ENCODE measurements around the gene WDR18. TPM values are rescaled to one million over a fixed set of nuclear protein-coding genes. Genes with fewer than 3 reads are reported as not detected.

The WDR18 gene
- total RNA-seq, 4 donors from 2014 or later = 13.6 to 34.9 (median 17.3) TPM

DNA sequence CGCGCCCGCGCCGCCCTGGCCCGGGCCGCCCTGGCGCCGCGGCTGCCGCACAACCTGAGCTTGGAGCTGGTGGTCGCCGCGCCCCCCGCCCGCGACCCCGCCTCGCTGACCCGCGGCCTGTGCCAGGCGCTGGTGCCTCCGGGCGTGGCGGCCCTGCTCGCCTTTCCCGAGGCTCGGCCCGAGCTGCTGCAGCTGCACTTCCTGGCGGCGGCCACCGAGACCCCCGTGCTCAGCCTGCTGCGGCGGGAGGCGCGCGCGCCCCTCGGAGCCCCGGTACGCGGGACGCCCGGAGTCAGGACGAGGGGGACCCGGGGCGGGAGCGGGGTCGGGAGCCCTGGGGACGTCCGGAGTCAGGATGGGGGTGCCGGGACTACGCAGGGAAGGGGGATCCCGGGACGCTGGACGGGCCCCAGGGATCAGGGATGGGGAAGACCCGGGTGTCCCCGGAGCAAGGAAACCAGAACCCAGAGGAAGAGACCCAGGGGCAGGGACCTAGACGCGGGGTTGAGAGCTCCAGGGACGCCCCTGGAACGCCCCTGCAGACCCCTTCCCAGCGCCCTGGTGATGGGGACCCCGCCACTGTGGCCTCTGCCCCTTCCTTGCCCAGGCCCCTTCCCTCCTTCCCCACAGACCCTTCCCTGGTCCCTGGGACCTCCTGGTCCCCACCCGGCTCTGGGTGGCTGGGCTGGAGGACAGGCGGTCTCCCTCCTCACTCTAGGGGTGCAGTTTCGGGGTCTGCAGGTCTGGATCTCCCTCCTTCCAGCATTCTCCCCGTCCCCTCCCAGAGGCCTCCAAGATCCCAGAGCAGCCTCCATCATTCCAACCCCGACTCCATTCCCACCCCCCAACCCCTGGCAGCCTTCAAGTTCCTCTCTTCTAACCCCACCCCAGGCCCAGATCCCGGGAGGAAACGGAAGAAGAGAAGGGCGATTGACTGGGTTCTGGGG lies 16.7 kb downstream of the WDR18 start:
- Histone ChIP-seq H3K9me3 (no peaks in the 10 kb centered on the region), H3K4me3 (no peak overlapping the region), H3K4me1 (peaks cover 0 to 7% of the 10 kb centered on the region in 2 donors), H3K36me3 (no peaks in the 10 kb centered on the region), H3K27me3 (peaks cover 38 to 45% of the 10 kb centered on the region in 2 donors), H3K27ac (no peak overlapping the region)
- TF ChIP-seq POLR2A (IDR thresholded peaks at IDR 0.05) = no peak
- TF ChIP-seq, protein P1, sequence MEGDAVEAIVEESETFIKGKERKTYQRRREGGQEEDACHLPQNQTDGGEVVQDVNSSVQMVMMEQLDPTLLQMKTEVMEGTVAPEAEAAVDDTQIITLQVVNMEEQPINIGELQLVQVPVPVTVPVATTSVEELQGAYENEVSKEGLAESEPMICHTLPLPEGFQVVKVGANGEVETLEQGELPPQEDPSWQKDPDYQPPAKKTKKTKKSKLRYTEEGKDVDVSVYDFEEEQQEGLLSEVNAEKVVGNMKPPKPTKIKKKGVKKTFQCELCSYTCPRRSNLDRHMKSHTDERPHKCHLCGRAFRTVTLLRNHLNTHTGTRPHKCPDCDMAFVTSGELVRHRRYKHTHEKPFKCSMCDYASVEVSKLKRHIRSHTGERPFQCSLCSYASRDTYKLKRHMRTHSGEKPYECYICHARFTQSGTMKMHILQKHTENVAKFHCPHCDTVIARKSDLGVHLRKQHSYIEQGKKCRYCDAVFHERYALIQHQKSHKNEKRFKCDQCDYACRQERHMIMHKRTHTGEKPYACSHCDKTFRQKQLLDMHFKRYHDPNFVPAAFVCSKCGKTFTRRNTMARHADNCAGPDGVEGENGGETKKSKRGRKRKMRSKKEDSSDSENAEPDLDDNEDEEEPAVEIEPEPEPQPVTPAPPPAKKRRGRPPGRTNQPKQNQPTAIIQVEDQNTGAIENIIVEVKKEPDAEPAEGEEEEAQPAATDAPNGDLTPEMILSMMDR (IDR thresholded peaks at IDR 0.05) = no peak
- intact Hi-C loops (cut with DNase I; ENCODE audit: low total_unique reads) = no loop called here
- DNase-seq = no peak

DNA sequence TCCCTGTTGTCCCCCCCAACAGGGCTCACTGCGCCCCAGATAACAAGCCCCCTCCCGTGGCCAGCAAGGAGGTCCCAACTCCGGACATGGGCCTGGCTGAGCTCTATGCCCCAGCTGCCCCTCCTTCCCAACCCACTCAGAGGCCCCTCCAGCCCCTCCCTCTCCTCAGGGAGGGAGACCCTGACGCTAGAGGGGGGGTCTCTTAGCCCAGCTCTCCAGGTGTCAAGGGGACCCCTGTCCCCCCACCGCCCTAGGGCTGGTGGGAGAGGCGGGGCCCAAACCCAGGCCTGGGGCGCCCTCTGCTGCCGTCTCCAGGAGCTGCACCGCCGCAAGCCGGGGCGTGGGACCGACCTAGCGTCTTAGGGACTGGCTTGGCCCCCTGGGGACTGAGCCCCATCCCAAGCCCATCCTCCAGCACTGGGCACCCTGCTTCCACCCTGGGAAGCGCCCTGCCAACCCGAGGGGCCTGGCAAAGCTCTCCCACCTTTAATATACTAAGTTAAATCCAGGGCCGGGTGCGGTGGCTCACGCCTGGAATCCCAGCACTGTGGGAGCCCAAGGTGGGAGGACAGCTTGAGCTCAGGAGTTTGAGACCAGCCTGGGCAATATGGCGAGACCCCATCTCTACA lies 17.5 kb downstream of the WDR18 start:
- H3K9me3 ChIP-seq = no peaks in the 10 kb centered on the region
- H3K4me3 ChIP-seq = no peak overlapping the region
- H3K27ac ChIP-seq = no peak overlapping the region
- no peaks in the 10 kb centered on the region for H3K36me3 ChIP-seq
- TF ChIP-seq POLR2A (IDR thresholded peaks at IDR 0.05) = no peak
- TF ChIP-seq, protein P1 (IDR thresholded peaks at IDR 0.05) = peak; percentile 71 to 87 (median 80)
- intact Hi-C loops (cut with DNase I; ENCODE audit: low total_unique reads) = no loop called here
- peaks cover 37 to 38% of the 10 kb centered on the region in 2 donors for H3K27me3 ChIP-seq
- H3K4me1 ChIP-seq = peaks cover 0 to 7% of the 10 kb centered on the region in 2 donors
- DNase-seq = peak in 1 of 2 donors; percentile 56

DNA sequence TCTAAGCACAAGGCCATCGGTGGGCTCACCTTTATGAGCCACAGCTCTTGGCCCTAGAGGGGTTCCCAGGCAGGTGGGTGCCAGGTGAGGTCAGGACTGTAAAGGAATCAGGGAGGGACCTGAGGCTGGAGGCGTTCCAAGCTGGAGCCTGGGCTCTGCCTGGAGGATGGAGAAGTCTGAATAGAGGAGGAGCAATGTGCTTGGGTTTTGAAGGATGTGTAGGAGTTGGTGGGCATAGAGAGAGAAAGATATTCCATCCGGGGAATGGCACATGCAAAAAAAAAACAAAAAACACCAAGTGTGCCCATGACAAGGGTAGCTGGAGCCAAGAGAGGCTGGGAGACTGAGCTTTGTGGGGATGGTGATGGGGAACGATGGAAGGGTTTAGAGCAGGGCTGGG lies 18.5 kb downstream of the WDR18 start:
- TF ChIP-seq, protein P1 (IDR thresholded peaks at IDR 0.05) = no peak
- TF ChIP-seq POLR2A (IDR thresholded peaks at IDR 0.05) = no peak
- H3K4me1 ChIP-seq = peaks cover 0 to 7% of the 10 kb centered on the region in 2 donors
- no peak for DNase-seq
- peaks cover 36 to 38% of the 10 kb centered on the region in 2 donors for H3K27me3 ChIP-seq
- no peak overlapping the region for H3K4me3 ChIP-seq
- no peaks in the 10 kb centered on the region for H3K9me3 ChIP-seq
- intact Hi-C loops (cut with DNase I; ENCODE audit: low total_unique reads) = no loop called here
- H3K27ac ChIP-seq = no peak overlapping the region
- no peaks in the 10 kb centered on the region for H3K36me3 ChIP-seq

DNA sequence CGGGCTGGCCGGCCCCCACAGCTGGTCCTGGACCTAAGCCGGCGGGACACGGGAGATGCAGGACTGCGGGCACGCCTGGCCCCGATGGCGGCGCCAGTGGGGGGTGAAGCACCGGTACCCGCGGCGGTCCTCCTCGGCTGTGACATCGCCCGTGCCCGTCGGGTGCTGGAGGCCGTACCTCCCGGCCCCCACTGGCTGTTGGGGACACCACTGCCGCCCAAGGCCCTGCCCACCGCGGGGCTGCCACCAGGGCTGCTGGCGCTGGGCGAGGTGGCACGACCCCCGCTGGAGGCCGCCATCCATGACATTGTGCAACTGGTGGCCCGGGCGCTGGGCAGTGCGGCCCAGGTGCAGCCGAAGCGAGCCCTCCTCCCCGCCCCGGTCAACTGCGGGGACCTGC lies 19.1 kb downstream of the WDR18 start:
- H3K36me3 ChIP-seq = no peaks in the 10 kb centered on the region
- no peak overlapping the region for H3K27ac ChIP-seq
- TF ChIP-seq, protein P1 (IDR thresholded peaks at IDR 0.05) = no peak
- TF ChIP-seq POLR2A (IDR thresholded peaks at IDR 0.05) = no peak
- peaks cover 0 to 7% of the 10 kb centered on the region in 2 donors for H3K4me1 ChIP-seq
- H3K9me3 ChIP-seq = no peaks in the 10 kb centered on the region
- no peak overlapping the region for H3K4me3 ChIP-seq
- peaks cover 33 to 36% of the 10 kb centered on the region in 2 donors for H3K27me3 ChIP-seq
- intact Hi-C loops (cut with DNase I; ENCODE audit: low total_unique reads) = no loop called here
- DNase-seq = no peak

Measured in uterus (tissue), 4 donors.